T-helper 2 cell treated with Interferon-gamma antibody and Interleukin-4, amounts not matched to agents 100 ng/mL and 5 ng/mL, for 36 hours (primary cell): ENCODE measurements around the gene IZUMO1. TPM values are rescaled to one million over a fixed set of nuclear protein-coding genes. Genes with fewer than 3 reads are reported as not detected.

Experiments used
- intact Hi-C: fragments of 100-400 bp; cut with micrococcal nuclease; formaldehyde crosslinking; loops from one replicate; pipeline ENCODE4 v1.15.1; 2023
- total RNA-seq: library from RNA; stranded (reverse); gene quantifications from 2 replicates; pipeline ENCODE4 v1.2.3, GENCODE V29; 2022

IZUMO1 gene
- total RNA-seq, 1 donor from 2014 or later = not detected

GRCh38 chr19:48738557-48739403, 7.9 kb downstream of the IZUMO1 start:
- intact Hi-C loops = loop anchor here (1.0 kb wide), 2 partner anchors 24 to 92 kb away; partner anchors contain the start of gene CA11

DNA sequence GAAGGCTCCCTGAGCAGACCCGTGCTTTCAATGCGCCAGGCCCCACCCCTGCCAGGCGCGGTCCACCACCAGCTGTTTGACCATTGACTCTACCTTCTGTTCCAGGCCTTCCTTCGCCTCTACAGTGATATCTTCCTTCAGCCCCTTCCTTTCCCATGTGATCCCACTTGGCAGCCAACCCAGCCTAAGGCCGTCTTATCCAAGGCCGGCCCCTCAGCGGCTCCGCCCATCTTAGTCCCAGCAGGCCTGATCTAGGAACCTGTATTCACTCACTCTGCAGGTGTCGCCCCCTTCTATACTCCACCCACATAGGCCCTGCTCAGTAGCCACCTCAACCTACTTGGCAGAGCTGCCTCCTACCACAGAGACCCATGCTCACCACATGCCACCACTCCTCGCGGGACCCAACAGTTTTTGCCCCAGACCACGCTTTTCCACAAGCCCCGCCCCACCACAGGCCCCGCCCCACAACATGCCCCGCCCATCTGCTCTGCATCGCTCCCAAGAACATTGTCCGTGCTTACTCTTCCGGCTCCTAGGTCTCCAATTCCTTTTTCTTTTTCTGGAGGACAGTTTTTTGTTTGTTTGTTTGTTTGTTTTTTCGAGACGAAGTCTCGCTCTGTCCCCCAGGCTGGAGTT, 9.2 kb downstream of the IZUMO1 start:
- intact Hi-C loops = no loop called here

DNA sequence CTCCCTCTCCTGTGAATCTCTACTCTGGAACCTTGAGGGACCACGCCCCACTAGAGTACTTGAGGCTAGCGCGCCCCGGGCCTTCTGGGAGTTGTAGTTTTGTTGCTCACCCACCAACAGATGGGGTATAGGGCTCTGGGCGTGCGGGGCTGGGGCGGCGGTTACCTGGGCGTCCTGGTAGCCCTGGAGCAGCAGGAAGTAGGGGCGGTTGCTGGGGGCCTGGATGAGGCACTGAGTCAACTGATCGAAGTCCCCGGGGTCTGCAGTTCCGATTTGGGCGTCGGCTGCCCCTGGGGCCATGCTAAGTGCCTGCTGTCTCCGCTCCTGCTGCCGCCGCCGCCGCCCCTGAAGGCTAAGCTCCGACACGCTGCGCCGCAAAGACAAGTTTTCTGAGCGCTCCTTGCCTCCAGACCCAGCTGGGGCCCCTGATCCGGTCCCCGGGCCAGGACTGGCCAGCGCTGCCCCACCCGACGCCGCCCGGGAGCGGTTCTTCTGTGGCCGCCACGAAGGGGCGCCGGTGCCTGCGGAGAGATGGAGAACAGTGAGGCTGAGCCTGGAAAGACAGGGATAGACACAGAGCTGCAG, 11.6 kb downstream of the IZUMO1 start:
- intact Hi-C loops = no loop called here

- intact Hi-C loops = no loop called here
Measured at GRCh38 chr19:48734625-48735024, 12.1 kb downstream of the IZUMO1 start.

- intact Hi-C loops = no loop called here
Measured at GRCh38 chr19:48731452-48731851, 15.3 kb downstream of the IZUMO1 start.

DNA sequence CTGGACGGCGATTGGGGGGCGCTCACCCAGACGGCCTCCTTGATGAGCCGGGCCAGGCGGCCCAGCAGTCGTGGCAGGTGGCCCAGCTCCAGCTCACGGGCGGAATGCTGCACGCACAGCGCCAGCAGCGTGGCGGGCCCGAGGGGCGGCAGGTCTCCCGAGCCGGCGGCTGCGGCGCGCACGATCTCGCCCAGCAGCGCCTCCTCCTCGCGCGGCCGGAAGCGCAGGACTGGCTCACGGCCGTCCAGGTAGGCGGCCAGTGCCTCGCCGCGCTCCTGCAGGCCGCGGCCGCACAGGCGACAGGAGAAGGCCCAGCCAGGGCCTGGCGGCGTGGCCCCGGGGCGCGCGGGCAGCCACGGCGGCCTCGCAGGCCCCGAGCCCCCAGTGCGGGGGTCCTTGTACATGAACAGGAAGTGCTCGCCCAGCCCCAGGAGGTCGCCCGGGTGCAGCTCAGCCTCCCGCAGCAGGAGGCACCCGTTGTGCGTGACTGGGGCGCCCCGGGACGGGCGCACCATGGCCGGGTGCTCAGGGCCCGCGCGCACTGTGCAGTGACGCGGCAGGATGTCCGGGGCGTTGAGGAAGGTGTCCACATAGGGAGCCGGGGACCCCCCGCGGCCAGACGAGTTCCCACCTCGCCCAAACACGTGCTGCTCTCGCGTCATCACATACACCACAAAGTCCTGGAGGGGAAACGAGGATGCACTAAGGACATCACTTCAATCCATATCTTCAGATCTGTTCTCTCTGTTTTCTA, 17.6 kb downstream of the IZUMO1 start:
- intact Hi-C loops = no loop called here

- intact Hi-C loops = no loop called here
Measured at GRCh38 chr19:48726556-48726955, 20.2 kb downstream of the IZUMO1 start.

DNA sequence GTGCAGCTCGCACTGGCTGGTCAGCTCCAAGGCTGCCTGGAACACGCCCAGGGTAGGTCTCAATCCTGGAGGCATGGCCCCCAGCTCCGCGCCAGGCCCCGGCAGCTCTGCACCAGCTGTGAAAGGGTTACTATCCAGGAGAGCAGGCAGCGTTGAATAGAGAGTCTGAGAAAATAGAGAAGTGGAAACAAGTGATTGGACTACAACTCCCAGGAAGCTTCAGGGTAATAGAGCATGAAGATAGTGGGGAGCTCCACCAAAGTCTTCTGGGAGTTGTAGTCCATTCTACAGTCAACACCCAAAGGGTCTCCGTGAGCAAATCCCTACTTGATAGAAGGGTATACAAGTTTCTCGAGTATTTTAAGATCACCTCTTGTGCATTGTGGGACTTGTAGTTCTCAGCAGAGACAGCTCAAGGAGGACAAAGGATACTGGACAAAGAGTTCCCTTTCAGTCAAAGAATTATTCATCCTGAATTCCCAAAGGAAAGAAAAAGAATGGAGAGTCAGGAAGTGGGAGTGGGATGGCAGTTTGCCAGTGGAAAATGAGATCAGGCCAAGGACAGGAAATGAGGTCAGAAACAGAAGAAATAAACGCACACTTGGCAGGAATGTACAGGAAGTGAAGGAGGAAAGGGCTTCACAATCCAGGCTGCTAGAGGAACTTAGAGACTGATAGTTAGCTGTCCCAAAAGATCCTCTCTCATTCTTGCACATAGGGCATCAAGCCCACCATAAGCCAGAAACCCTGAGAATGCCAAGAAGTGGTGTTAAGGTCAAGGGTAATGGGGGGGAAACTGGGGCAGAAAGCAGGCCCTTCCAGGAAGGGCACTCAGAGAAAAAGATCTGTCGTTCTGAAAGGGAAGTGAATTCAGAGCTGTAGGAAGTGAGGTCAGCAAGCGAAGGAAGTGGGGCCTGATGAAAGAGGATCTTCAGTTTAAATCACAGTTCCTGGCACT, 21.6 kb downstream of the IZUMO1 start:
- intact Hi-C loops = no loop called here

DNA sequence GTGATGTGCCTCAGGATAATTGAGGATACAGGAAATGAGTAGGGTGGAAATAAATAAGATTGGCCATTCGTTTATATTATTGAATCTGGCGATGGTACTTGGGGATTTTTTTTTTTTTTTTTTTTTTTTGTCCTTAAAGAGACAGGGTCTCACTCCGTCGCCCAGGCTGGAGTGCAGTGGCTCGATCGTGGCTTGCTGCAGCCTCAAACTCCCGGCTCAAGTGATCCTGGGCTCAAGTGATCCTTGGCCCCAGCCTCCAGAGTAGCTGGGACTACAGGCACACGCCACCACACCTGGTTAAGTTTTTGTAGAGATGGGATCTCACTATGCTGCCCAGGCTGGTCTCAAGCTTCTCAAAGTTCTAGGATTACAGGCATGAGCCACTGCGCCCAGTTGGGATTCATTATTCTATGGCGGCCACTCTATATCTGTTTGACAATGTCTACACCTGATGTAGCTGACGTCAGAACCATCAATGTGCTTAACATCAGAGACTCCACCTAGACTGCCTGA, 24.5 kb downstream of the IZUMO1 start:
- intact Hi-C loops = no loop called here

GRCh38 chr19:48720613-48721296, 26.0 kb downstream of the IZUMO1 start:
- intact Hi-C loops = no loop called here

DNA sequence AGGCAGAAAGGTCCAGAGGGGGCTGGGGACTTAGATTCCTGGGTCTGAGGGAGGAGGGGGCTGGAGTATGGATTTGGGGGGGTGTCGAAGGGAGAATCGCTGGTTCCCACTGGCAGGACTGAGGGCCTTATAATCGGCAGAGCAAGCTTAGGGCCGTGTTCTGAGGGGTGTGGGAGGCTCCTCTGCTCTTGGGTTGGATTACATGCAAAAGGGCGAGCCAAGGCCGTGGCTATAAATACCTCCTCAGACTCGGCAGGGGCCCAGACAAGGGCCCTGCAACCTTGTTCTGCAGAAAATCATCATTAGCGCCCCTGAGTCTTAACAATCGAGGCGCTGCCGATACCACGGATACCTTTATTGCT, 26.5 kb downstream of the IZUMO1 start:
- intact Hi-C loops = no loop called here

- intact Hi-C loops = loop anchor here (10.0 kb wide), 1 partner anchor 205 kb away; the partner anchor contains the start of gene LMTK3
Measured at GRCh38 chr19:48719263-48720171, 27.2 kb downstream of the IZUMO1 start, which contains the start of gene MAMSTR. TSS of gene MAMSTR (minus strand) at chr19:48719725. CDS start at chr19:48719031, 694 bp downstream.

DNA sequence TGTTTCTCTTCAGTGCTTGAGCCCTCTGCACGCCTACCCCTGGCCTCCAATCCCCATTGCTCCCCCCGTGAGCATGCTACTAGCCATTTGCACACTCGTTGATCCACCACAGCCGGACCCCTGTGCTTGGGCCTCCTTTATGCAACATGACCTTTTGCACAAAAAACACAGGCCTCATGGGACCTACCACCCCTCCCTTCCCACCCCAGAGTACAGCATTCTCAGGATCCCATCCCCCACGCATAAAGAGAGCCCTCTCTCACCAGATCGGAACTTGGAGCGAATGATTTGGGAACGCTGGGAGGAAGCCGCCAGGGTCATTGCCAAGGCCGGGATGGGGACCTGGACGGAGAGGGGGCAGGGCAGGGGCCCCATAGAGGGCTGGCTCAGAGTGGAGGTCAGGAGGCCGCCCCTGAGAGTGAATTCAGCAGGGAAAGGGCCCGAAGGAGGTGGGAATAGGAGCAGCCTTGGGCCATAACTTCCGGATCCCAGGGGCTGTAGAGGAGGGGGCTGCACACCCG, 27.9 kb downstream of the IZUMO1 start:
- intact Hi-C loops = loop anchor here (10.0 kb wide), 1 partner anchor 204 kb away; the partner anchor contains the start of gene LMTK3

DNA sequence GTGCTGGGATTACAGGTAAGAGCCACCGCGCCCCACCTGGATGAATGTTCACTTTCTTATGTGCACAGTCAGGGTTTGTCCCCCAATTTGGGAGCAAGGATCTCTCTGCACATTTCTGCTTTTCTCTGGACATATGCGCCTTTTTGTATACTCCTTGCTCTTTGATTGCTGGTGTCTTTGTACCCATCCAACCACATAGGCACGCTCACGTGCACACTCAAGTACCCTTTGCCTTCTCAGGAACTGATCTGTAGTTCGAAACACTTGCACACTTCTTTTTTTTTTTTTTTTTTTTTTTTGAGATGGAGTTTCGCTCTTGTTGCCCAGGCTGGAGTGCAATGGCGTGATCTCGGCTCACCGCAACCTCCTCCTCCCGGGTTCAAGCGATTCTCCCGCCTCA, 28.6 kb downstream of the IZUMO1 start:
- intact Hi-C loops = loop anchor here (10.0 kb wide), 1 partner anchor 203 kb away; the partner anchor contains the start of gene LMTK3

DNA sequence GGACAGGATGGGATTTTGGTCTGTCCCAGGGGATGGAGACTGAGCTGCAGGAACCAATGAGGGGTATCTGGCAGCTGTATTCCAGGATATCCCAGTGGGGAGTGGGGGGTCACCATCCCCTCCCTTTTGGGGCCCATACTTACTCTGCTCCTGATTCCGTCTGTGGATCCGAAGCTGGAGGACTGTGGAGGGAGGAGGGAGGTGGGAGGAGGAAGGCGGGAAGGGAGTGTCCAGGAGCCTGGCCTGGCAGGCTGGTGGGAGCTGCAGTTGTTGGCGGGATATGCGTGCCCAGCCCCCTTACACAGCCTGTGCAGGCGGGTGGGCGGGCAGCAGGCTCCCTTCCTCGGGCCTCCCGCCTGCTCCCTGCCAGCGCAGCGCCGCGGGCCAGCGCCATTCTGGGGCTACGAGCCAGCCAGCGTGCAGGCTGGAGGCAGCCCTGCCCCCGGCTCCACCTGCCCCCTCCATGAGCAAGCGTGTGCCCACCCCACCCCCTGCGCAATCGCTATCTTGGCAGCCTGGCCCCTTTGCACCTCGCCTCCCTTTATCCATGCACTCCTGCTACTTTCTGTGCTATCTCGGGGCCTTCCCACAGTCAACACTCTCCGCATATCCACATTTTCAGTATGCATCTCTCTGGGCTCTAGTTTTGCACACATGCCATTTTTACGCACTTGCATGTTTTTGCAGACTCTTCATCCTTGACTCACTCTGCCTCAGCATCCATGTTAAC, 30.0 kb downstream of the IZUMO1 start:
- intact Hi-C loops = loop anchor here (10.0 kb wide), 1 partner anchor 202 kb away; the partner anchor contains the start of gene LMTK3

DNA sequence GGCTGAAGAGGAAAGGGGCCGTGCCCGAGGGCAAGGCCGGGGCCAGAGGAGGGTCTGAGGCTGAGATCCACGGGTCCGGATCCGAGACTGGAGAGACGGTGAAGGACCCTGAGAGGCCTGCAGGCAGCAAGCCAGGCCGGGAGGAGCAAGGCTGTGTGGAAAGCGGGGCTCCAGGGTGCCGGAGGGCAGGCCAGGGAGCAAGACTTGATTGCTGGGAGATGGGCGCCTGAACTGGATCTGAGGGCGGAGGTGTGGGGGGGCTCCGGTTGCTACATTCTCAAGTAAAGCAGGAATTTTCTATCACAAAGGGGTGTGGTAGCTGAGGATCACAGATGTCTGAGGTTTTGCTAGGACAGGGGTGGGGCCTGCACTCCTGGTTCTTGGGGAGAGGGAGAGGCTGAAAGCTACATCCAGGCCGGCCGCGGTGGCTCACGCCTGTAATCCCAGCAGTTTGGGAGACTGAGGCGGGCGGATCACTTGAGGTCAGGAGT, 31.0 kb downstream of the IZUMO1 start:
- intact Hi-C loops = loop anchor here (2.0 to 10.0 kb wide), 2 partner anchors 69 to 201 kb away; partner anchors contain the start of genes CA11 and LMTK3
